ENCODE measurements around the gene SLC16A7.

DNA sequence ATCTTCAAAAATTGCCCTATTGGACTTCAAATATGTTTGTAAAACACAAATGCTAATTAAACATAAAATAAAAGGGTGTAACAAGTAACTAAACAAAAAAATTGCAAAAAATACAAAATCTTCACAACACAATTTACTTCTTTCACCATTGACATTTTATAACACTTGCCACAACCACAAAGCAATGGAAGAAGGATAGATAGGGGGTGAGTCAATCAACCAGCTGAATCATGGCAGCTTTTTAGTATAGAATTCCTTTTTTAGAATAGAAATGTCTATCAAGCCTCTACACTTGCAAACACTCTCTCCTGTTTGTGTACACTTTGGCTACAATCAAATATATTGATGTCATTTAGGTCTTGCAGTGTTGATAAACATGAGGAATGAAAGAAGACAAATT is 232.7 kb downstream of the SLC16A7 start:
- TF ChIP-seq POLR2AphosphoS5 (IDR thresholded peaks at IDR 0.05) (no peak), POLR2A (IDR thresholded peaks at IDR 0.05) (no peak)
- TF ChIP-seq, protein P1, sequence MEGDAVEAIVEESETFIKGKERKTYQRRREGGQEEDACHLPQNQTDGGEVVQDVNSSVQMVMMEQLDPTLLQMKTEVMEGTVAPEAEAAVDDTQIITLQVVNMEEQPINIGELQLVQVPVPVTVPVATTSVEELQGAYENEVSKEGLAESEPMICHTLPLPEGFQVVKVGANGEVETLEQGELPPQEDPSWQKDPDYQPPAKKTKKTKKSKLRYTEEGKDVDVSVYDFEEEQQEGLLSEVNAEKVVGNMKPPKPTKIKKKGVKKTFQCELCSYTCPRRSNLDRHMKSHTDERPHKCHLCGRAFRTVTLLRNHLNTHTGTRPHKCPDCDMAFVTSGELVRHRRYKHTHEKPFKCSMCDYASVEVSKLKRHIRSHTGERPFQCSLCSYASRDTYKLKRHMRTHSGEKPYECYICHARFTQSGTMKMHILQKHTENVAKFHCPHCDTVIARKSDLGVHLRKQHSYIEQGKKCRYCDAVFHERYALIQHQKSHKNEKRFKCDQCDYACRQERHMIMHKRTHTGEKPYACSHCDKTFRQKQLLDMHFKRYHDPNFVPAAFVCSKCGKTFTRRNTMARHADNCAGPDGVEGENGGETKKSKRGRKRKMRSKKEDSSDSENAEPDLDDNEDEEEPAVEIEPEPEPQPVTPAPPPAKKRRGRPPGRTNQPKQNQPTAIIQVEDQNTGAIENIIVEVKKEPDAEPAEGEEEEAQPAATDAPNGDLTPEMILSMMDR (IDR thresholded peaks at IDR 0.05), result no peak
